Nephron progenitor cell (in vitro differentiated cells): ENCODE measurements around the gene PARD3.
"Not testable (repeated sequence)": the region's sequence is repeated elsewhere in the genome, so short reads cannot be mapped to it uniquely, and the experiment has no call there.

Experiments
- DNase-seq: peaks from one replicate; pipeline ENCODE4 v3.0.0; 2021
- H3K27ac Mint-ChIP-seq: 2 replicates; pipeline ENCODE4 v1.8.0; 2021; ENCODE audit warnings: mild to moderate bottlenecking, moderate library complexity, mixed read lengths
- H3K27me3 Mint-ChIP-seq: 2 replicates; pipeline ENCODE4 v1.8.0; 2021; ENCODE audit warnings: mild to moderate bottlenecking, low read depth, mixed read lengths; ENCODE audit not compliant: poor library complexity
- H3K36me3 Mint-ChIP-seq: 2 replicates; pipeline ENCODE4 v1.8.0; 2021; ENCODE audit warnings: low read depth, mixed read lengths
- H3K4me1 Mint-ChIP-seq: 2 replicates; pipeline ENCODE4 v1.8.0; 2021; ENCODE audit warnings: mixed read lengths
- H3K4me3 Mint-ChIP-seq: 2 replicates; pipeline ENCODE4 v1.8.0; 2021; ENCODE audit warnings: mild to moderate bottlenecking, moderate library complexity, mixed read lengths
- H3K9me3 Mint-ChIP-seq: 2 replicates; pipeline ENCODE4 v1.8.0; 2021; ENCODE audit warnings: mild to moderate bottlenecking, moderate library complexity, mixed read lengths
- CTCF ChIP-seq: fragments of 200-600 bp; sonication (generic); IDR thresholded peaks from 2 replicates; pipeline ENCODE4 v1.5.0; 2021; ENCODE audit warnings: antibody characterized with exemption

PARD3 gene

GRCh38 chr10:34358729-34359434 lies 456.2 kb downstream of the PARD3 start:
- Mint-ChIP-seq H3K36me3 (peaks cover 71% of the 10 kb centered on the region), H3K4me3 (no peak overlapping the region), H3K27me3 (no peaks in the 10 kb centered on the region), H3K27ac (no peak overlapping the region), H3K9me3 (no peaks in the 10 kb centered on the region), H3K4me1 (no peaks in the 10 kb centered on the region)
- no peak for DNase-seq
- TF ChIP-seq CTCF, result no peak

GRCh38 chr10:34356463-34356862 lies 458.6 kb downstream of the PARD3 start:
- Mint-ChIP-seq H3K4me3 (no peak overlapping the region), H3K27me3 (no peaks in the 10 kb centered on the region), H3K27ac (no peak overlapping the region), H3K9me3 (peaks cover 12% of the 10 kb centered on the region), H3K36me3 (peaks cover 78% of the 10 kb centered on the region), H3K4me1 (no peaks in the 10 kb centered on the region)
- DNase-seq, result no peak
- TF ChIP-seq CTCF, result no peak

- H3K4me3 Mint-ChIP-seq, H3K27ac Mint-ChIP-seq, H3K4me1 Mint-ChIP-seq, DNase-seq, H3K27me3 Mint-ChIP-seq: not testable (repeated sequence)
- Mint-ChIP-seq H3K9me3 (peaks cover 31% of the 10 kb centered on the region), H3K36me3 (peaks cover 88% of the 10 kb centered on the region)
These were observed 461.6 kb downstream of the PARD3 start for GRCh38 chr10:34353530-34353929.

GRCh38 chr10:34352599-34353204 lies 462.4 kb downstream of the PARD3 start:
- H3K4me3 Mint-ChIP-seq, DNase-seq, H3K4me1 Mint-ChIP-seq, H3K27me3 Mint-ChIP-seq, H3K27ac Mint-ChIP-seq: not testable (repeated sequence)
- Mint-ChIP-seq H3K36me3 (peaks cover 90% of the 10 kb centered on the region), H3K9me3 (peaks cover 33% of the 10 kb centered on the region)

- Mint-ChIP-seq H3K27ac (no peak overlapping the region), H3K36me3 (peaks cover 90% of the 10 kb centered on the region), H3K4me1 (no peaks in the 10 kb centered on the region), H3K9me3 (peaks cover 33% of the 10 kb centered on the region), H3K4me3 (no peak overlapping the region), H3K27me3 (no peaks in the 10 kb centered on the region)
- no peak for TF ChIP-seq CTCF
- DNase-seq, result no peak
These were observed 463.9 kb downstream of the PARD3 start for GRCh38 chr10:34351161-34351560.

- H3K27me3 Mint-ChIP-seq, result no peaks in the 10 kb centered on the region
- no peak for TF ChIP-seq CTCF
- H3K27ac Mint-ChIP-seq, result no peak overlapping the region
- H3K4me3 Mint-ChIP-seq, result no peak overlapping the region
- H3K4me1 Mint-ChIP-seq, result no peaks in the 10 kb centered on the region
- DNase-seq, result no peak
- H3K9me3 Mint-ChIP-seq, result peaks cover 33% of the 10 kb centered on the region
- peaks cover 73% of the 10 kb centered on the region for H3K36me3 Mint-ChIP-seq
These were observed 466.1 kb downstream of the PARD3 start for GRCh38 chr10:34348917-34349485.
